K562 (cell line): ENCODE measurements around the gene SLC37A4. TPM values are rescaled to one million over a fixed set of nuclear protein-coding genes. Genes with fewer than 3 reads are reported as not detected.

Experiments used
- CEBPG ChIP-seq, 3 experiments: fragments of 200-800 bp in 1 of 3; sonication (Bioruptor generic) in 1 of 3; sonication (generic) in 1 of 3; formaldehyde crosslinking in 1 of 3; IDR thresholded peaks in 2 of 3; conservative IDR thresholded peaks in 1 of 3; 2 replicates each; pipeline versions ENCODE4 v1.6.1 to v1.8.0; 2016 to 2022; ENCODE audit warnings: missing compliant biosample characterization in 2 of 3, missing genetic modification characterization in 2 of 3, mild to moderate bottlenecking in 1 of 3, missing genetic modification reagents in 1 of 3
- FOXJ2 ChIP-seq: fragments of 200-800 bp; sonication (Bioruptor generic); IDR thresholded peaks from 2 replicates; pipeline ENCODE4 v1.6.1; 2016; ENCODE audit warnings: missing genetic modification characterization, missing compliant biosample characterization
- SIN3A ChIP-seq, 2 experiments: fragments of 150-350 bp in 1 of 2; IDR thresholded peaks; 2 replicates each; pipeline ENCODE4 v1.6.1; 2011 to 2016; ENCODE audit warnings: borderline replicate concordance in 2 of 2, low read depth in 2 of 2, low read length in 2 of 2, mild to moderate bottlenecking in 2 of 2, moderate library complexity in 2 of 2; ENCODE audit not compliant: control insufficient read depth in 1 of 2
- SMAD4 ChIP-seq: fragments of 250-450 bp; sonication (Bioruptor Pico); conservative IDR thresholded peaks from 2 replicates; pipeline ENCODE4 v1.8.0; 2021; ENCODE audit warnings: inconsistent platforms, mild to moderate bottlenecking, moderate library complexity
- SMARCA4 ChIP-seq: fragments of 450-650 bp; IDR thresholded peaks from 2 replicates; pipeline ENCODE4 v1.6.1; 2016
- SRSF3 ChIP-seq: fragments of 200-400 bp; formaldehyde crosslinking; IDR thresholded peaks from 2 replicates; pipeline ENCODE4 v1.6.1; 2016; ENCODE audit warnings: mild to moderate bottlenecking, low read length, moderate library complexity; ENCODE audit not compliant: insufficient read depth
- TEAD4 ChIP-seq, 2 experiments: sonication (generic) in 1 of 2; formaldehyde crosslinking in 1 of 2; IDR thresholded peaks; 2 replicates each; pipeline versions ENCODE4 v1.6.1 to v1.8.0; 2012 to 2022; ENCODE audit warnings: borderline replicate concordance in 1 of 2, inconsistent platforms in 1 of 2, low read length in 1 of 2, mild to moderate bottlenecking in 1 of 2, missing genetic modification reagents in 1 of 2
- polyA plus RNA-seq, 8 experiments: library from polyadenylated mRNA; depleted of rRNA in 4 of 8; stranded (reverse) in 5 of 8; unstranded in 3 of 8; fragments of >200 nt; fragmentation: Nextera tagmentation in 2 of 8; fragmentation: Illumina TruSeq in 1 of 8; extraction: Ambion mirVana in 2 of 8; extraction: Trizol in 1 of 8; gene quantifications; 2 replicates each; pipeline versions ENCODE4 v1.2.1 to v1.2.3, GENCODE V29; 2011 to 2014; ENCODE audit warnings: inconsistent platforms in 1 of 8, missing spikeins in 1 of 8
- total RNA-seq, 7 experiments: library from RNA; depleted of rRNA in 6 of 7; stranded (reverse); fragments of >200 nt in 6 of 7; fragmentation: Illumina TruSeq in 2 of 7; extraction: Trizol in 2 of 7; gene quantifications; 2 replicates each; pipeline versions ENCODE4 v1.2.1 to v1.2.3, GENCODE V29; 2011 to 2021; ENCODE audit warnings: low replicate concordance in 1 of 7
- TF ChIP-seq, protein P1 (sequence below): fragments of 250-450 bp; sonication (Bioruptor Pico); IDR thresholded peaks from 2 replicates; pipeline ENCODE4 v1.8.0; 2021; ENCODE audit warnings: moderate library complexity, mild to moderate bottlenecking, inconsistent platforms
- TF ChIP-seq, protein P2 (sequence below), 2 experiments: fragments of 450-650 bp; IDR thresholded peaks; 2 replicates each; pipeline ENCODE4 v1.6.1; 2018; ENCODE audit warnings: mild to moderate bottlenecking in 2 of 2, low read depth in 1 of 2; ENCODE audit not compliant: partially characterized antibody in 2 of 2
- TF ChIP-seq, protein P3 (sequence below): fragments of 250-450 bp; sonication (Bioruptor Pico); IDR thresholded peaks from 2 replicates; pipeline ENCODE4 v1.5.0; 2022; ENCODE audit warnings: mild to moderate bottlenecking
- TF ChIP-seq, protein P4 (sequence below): fragments of 450-650 bp; IDR thresholded peaks from one replicate; pipeline ENCODE4 v1.6.1; 2018; ENCODE audit warnings: mild to moderate bottlenecking, moderate library complexity; ENCODE audit not compliant: partially characterized antibody
- TF ChIP-seq, protein P5 (sequence below), 2 experiments: fragments of 450-650 bp in 1 of 2; sonication (generic) in 1 of 2; formaldehyde crosslinking; conservative IDR thresholded peaks; 2 replicates each; pipeline versions ENCODE4 v1.4.0 to v1.8.1; 2020 to 2022; ENCODE audit warnings: mild to moderate bottlenecking in 1 of 2, missing genetic modification reagents in 1 of 2
- TF ChIP-seq, protein P6 (sequence below): fragments of 200-400 bp; formaldehyde crosslinking; IDR thresholded peaks from 2 replicates; pipeline ENCODE4 v1.6.1; 2017; ENCODE audit warnings: mild to moderate bottlenecking, low read depth, low read length, moderate library complexity

SLC37A4 gene
- total and polyA plus RNA-seq, 9 of the 15 experiments (the other 6 are each of a cell fraction or from before 2014, with no cell fraction given) = 24.7 to 73.9 (median 40.7) TPM

DNA sequence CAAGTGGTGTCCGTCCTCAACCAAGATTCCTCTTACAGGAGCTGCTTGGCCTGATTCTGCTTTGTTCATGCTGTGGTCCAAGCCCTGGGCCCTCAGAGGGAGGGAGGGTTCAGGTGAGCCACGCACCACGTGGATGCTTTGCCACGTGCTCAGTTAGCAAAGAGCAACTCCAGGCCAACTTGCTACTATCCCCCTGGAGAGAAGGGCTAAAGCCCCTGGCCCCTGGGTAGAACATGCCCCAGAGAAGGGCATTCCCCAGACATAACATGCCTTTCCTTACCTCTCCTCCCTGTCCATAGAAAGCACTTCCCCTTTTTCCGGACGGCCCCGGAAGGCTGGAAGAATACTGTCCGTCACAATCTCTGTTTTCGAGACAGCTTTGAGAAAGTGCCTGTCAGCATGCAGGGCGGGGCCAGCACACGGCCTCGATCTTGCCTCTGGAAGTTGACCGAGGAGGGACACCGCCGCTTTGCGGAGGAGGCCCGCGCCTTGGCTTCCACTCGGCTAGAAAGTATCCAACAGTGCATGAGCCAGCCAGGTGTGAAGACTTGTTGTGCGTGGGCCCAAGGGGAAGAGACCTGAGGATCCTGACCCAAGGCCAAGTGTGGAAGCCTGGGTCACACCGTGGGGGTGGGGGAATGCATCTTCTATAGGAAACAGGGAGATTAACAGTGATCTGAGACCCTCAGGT is 50.3 kb downstream of the SLC37A4 start (continued):
- TF ChIP-seq SMARCA4 (peak; percentile 66; the same call in 1 of the 2 replicates), FOXJ2 (tag) (no peak), CEBPG (CRISPR knock-in tag; IDR thresholded peaks at IDR 0.05) (no peak), CEBPG (tag; conservative IDR thresholded peaks at IDR 0.05 in 1 of 2, IDR thresholded peaks at IDR 0.05 in 1 of 2) (no peak), SIN3A (IDR thresholded peaks at IDR 0.05; ENCODE audit: borderline replicate concordance in 2 of 2, control insufficient read depth in 1 of 2, low read depth in 2 of 2, low read length in 2 of 2) (no peak), SMAD4 (CRISPR knock-in tag) (peak; percentile 83), TEAD4 (IDR thresholded peaks at IDR 0.05; ENCODE audit: low read length) (no peak; the same call in 1 of the 2 replicates), TEAD4 (CRISPR knock-in tag; IDR thresholded peaks at IDR 0.05; ENCODE audit: borderline replicate concordance) (no peak; the same call in 1 of the 2 replicates), SRSF3 (no peak)
- TF ChIP-seq, protein P1, sequence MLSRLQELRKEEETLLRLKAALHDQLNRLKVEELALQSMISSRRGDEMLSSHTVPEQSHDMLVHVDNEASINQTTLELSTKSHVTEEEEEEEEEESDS (CRISPR knock-in tag) = no peak
- TF ChIP-seq, protein P2, sequence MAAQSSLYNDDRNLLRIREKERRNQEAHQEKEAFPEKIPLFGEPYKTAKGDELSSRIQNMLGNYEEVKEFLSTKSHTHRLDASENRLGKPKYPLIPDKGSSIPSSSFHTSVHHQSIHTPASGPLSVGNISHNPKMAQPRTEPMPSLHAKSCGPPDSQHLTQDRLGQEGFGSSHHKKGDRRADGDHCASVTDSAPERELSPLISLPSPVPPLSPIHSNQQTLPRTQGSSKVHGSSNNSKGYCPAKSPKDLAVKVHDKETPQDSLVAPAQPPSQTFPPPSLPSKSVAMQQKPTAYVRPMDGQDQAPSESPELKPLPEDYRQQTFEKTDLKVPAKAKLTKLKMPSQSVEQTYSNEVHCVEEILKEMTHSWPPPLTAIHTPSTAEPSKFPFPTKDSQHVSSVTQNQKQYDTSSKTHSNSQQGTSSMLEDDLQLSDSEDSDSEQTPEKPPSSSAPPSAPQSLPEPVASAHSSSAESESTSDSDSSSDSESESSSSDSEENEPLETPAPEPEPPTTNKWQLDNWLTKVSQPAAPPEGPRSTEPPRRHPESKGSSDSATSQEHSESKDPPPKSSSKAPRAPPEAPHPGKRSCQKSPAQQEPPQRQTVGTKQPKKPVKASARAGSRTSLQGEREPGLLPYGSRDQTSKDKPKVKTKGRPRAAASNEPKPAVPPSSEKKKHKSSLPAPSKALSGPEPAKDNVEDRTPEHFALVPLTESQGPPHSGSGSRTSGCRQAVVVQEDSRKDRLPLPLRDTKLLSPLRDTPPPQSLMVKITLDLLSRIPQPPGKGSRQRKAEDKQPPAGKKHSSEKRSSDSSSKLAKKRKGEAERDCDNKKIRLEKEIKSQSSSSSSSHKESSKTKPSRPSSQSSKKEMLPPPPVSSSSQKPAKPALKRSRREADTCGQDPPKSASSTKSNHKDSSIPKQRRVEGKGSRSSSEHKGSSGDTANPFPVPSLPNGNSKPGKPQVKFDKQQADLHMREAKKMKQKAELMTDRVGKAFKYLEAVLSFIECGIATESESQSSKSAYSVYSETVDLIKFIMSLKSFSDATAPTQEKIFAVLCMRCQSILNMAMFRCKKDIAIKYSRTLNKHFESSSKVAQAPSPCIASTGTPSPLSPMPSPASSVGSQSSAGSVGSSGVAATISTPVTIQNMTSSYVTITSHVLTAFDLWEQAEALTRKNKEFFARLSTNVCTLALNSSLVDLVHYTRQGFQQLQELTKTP (IDR thresholded peaks at IDR 0.05; ENCODE audit: low read depth in 1 of 2, partially characterized antibody in 2 of 2) = no peak
- TF ChIP-seq, protein P3, sequence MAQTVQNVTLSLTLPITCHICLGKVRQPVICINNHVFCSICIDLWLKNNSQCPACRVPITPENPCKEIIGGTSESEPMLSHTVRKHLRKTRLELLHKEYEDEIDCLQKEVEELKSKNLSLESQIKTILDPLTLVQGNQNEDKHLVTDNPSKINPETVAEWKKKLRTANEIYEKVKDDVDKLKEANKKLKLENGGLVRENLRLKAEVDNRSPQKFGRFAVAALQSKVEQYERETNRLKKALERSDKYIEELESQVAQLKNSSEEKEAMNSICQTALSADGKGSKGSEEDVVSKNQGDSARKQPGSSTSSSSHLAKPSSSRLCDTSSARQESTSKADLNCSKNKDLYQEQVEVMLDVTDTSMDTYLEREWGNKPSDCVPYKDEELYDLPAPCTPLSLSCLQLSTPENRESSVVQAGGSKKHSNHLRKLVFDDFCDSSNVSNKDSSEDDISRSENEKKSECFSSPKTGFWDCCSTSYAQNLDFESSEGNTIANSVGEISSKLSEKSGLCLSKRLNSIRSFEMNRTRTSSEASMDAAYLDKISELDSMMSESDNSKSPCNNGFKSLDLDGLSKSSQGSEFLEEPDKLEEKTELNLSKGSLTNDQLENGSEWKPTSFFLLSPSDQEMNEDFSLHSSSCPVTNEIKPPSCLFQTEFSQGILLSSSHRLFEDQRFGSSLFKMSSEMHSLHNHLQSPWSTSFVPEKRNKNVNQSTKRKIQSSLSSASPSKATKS (CRISPR knock-in tag) = no peak
- TF ChIP-seq, protein P4, sequence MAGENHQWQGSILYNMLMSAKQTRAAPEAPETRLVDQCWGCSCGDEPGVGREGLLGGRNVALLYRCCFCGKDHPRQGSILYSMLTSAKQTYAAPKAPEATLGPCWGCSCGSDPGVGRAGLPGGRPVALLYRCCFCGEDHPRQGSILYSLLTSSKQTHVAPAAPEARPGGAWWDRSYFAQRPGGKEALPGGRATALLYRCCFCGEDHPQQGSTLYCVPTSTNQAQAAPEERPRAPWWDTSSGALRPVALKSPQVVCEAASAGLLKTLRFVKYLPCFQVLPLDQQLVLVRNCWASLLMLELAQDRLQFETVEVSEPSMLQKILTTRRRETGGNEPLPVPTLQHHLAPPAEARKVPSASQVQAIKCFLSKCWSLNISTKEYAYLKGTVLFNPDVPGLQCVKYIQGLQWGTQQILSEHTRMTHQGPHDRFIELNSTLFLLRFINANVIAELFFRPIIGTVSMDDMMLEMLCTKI = no peak
- TF ChIP-seq, protein P5, sequence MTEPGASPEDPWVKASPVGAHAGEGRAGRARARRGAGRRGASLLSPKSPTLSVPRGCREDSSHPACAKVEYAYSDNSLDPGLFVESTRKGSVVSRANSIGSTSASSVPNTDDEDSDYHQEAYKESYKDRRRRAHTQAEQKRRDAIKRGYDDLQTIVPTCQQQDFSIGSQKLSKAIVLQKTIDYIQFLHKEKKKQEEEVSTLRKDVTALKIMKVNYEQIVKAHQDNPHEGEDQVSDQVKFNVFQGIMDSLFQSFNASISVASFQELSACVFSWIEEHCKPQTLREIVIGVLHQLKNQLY (CRISPR knock-in tag; conservative IDR thresholded peaks at IDR 0.05) = no peak; a peak in 1 of 4 replicates
- TF ChIP-seq, protein P6, sequence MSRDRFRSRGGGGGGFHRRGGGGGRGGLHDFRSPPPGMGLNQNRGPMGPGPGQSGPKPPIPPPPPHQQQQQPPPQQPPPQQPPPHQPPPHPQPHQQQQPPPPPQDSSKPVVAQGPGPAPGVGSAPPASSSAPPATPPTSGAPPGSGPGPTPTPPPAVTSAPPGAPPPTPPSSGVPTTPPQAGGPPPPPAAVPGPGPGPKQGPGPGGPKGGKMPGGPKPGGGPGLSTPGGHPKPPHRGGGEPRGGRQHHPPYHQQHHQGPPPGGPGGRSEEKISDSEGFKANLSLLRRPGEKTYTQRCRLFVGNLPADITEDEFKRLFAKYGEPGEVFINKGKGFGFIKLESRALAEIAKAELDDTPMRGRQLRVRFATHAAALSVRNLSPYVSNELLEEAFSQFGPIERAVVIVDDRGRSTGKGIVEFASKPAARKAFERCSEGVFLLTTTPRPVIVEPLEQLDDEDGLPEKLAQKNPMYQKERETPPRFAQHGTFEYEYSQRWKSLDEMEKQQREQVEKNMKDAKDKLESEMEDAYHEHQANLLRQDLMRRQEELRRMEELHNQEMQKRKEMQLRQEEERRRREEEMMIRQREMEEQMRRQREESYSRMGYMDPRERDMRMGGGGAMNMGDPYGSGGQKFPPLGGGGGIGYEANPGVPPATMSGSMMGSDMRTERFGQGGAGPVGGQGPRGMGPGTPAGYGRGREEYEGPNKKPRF = no peak
